Aorta (tissue), 5 donors: Measurements from ENCODE around the gene NF1. TPM values are rescaled to one million over a fixed set of nuclear protein-coding genes. Genes with fewer than 3 reads are reported as not detected.
"Not testable (repeated sequence)": the region's sequence is repeated elsewhere in the genome, so short reads cannot be mapped to it uniquely, and the experiment has no call there.

ENCODE experiments used
- ATAC-seq: fragments of 200-7000 bp; cut with Tn5 transposase; one replicate; pipeline ENCODE4 v1.9.1; 2022; ENCODE audit warnings: moderate library complexity; ENCODE audit not compliant: low FRiP score
- DNase-seq, 2 donors: peaks; one replicate each; pipeline ENCODE4 v3.0.0-alpha.2; 2020
- H3K27ac ChIP-seq, 2 donors: one replicate each; pipeline ENCODE4 v1.5.1; 2013; ENCODE audit warnings: low read length in 2 of 2, mild to moderate bottlenecking in 2 of 2, moderate library complexity in 2 of 2, control low read depth in 1 of 2, inconsistent platforms in 1 of 2, low read depth in 1 of 2
- H3K27me3 ChIP-seq, 2 donors: one replicate each; pipeline ENCODE4 v1.6.1; 2013; ENCODE audit warnings: control low read depth in 1 of 2, low read length in 1 of 2, mild to moderate bottlenecking in 1 of 2, moderate library complexity in 1 of 2; ENCODE audit not compliant: insufficient read depth in 2 of 2, control insufficient read depth in 1 of 2
- H3K36me3 ChIP-seq, 2 donors: one replicate each; pipeline ENCODE4 v1.6.1; 2013; ENCODE audit warnings: control low read depth in 1 of 2, low read length in 1 of 2, mild to moderate bottlenecking in 1 of 2; ENCODE audit not compliant: insufficient read depth in 2 of 2, control insufficient read depth in 1 of 2
- H3K4me1 ChIP-seq, 2 donors: one replicate each; pipeline ENCODE4 v1.6.1; 2013; ENCODE audit warnings: low read length in 2 of 2, control low read depth in 1 of 2, mild to moderate bottlenecking in 1 of 2, moderate library complexity in 1 of 2; ENCODE audit not compliant: insufficient read depth in 2 of 2, control insufficient read depth in 1 of 2
- H3K4me3 ChIP-seq, 2 donors: one replicate each; pipeline ENCODE4 v1.5.1; 2013; ENCODE audit warnings: low read length in 2 of 2, control low read depth in 1 of 2, mild to moderate bottlenecking in 1 of 2
- H3K9me3 ChIP-seq: one replicate; pipeline ENCODE4 v1.6.1; 2013; ENCODE audit warnings: mild to moderate bottlenecking, low read length; ENCODE audit not compliant: control insufficient read depth
- WGBS, 2 donors: extraction: QIAGEN DNeasy Blood & Tissue Kit; methylation state at CpG; one replicate each; pipeline ENCODE4 v1.1.7; 2013; 5-methylcytosine and 5-hydroxymethylcytosine counted together
- intact Hi-C, 2 donors: fragments of 100-400 bp; cut with DNase I; formaldehyde crosslinking; loops; one replicate each; pipeline versions ENCODE4 v1.14.2 to v1.15.0; 2022
- polyA plus RNA-seq, 2 donors: library from polyadenylated mRNA; stranded (reverse); fragments of 200-250 nt; gene quantifications; one replicate each; pipeline ENCODE4 v1.2.3, GENCODE V29; 2013
- total RNA-seq, 2 donors: library from RNA; stranded (reverse); fragmentation: NEBNext Ultra II Directional; extraction: Animal tissue kit (Norgen Biotek cat#: 25700); gene quantifications; one replicate each; pipeline ENCODE4 v1.2.1, GENCODE V29; 2021
- donor health status: healthy with polysubstance abuse.
- donor health status: Bipolar disorder and iron deficiency.
- donor health status: DM: no; HTN: no; CAD: no.
- donor health status: DM: no; HTN: no; CAD: no.
- donor health status: DM: yes; HTN: yes; CAD: no.

Gene NF1
- total and polyA plus RNA-seq, 4 donors = 4.1 to 93.9 (median 45.0) TPM

- Histone ChIP-seq H3K36me3 (no peaks in the 10 kb centered on the region), H3K4me1 (no peaks in the 10 kb centered on the region), H3K9me3 (no peaks in the 10 kb centered on the region), H3K27ac (no peak overlapping the region), H3K4me3 (no peak overlapping the region), H3K27me3 (no peaks in the 10 kb centered on the region)
- ATAC-seq (no peak), DNase-seq (no peak)
- intact Hi-C loops = no loop called here
- WGBS, 2 donors = 64 to 65% methylated on average over 4 of the region's 4 CpGs
Measured at GRCh38 chr17:31073411-31073810, 21.4 kb upstream of the NF1 start.

DNA sequence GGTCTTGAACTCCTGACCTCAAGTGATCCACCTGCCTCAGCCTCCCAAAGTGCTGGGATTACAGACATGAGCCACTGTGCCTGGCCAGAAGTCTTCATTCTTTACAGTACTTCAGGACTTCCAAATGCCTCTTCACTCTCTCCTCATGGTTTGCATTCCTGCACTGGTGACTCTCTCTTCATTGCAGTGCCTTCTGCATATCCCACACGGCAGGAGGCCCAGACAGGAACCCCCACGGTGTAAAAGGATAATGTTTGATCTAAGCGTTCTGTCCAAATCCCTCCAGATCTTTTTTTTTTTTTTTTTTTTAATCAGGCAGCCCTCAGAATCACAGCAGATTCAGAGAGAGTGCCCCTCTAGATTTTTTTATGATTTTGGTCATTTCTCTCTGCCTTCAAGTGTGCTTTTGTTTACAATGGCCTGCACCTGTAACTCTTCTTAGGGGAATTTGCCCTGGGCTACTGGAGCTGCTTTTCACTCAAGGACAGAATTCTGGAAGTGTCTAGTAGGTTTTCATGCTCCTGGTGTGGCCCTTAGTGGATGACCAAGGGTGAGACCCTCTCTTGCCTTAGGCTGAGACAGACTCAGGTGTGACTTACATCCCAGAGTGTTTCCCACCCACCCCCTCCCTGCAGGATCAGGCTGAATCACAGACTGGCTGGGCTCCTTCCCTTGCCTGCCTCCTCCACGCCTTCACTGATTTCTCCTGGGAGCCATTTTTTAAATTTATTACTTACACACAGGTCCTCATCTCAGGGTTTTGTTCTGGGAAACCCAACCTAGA is 19.8 kb upstream of the NF1 start:
- DNase-seq = no peak
- Histone ChIP-seq H3K27ac (no peak overlapping the region), H3K9me3 (no peaks in the 10 kb centered on the region), H3K4me3 (no peak overlapping the region), H3K36me3 (no peaks in the 10 kb centered on the region), H3K4me1 (no peaks in the 10 kb centered on the region), H3K27me3 (no peaks in the 10 kb centered on the region)
- intact Hi-C loops = no loop called here
- WGBS, 2 donors = 42 to 54% methylated on average over 4 of the region's 4 CpGs
- no peak for ATAC-seq

GRCh38 chr17:31078290-31078689 is 16.5 kb upstream of the NF1 start:
- ATAC-seq = no peak
- no peak overlapping the region for H3K4me3 ChIP-seq
- H3K36me3 ChIP-seq = no peaks in the 10 kb centered on the region
- H3K4me1 ChIP-seq = no peaks in the 10 kb centered on the region
- no peaks in the 10 kb centered on the region for H3K9me3 ChIP-seq
- H3K27ac ChIP-seq = no peak overlapping the region
- 61 to 73% methylated on average over 4 of the region's 4 CpGs for WGBS, 2 donors
- no peaks in the 10 kb centered on the region for H3K27me3 ChIP-seq
- intact Hi-C loops = no loop called here
- no peak for DNase-seq

GRCh38 chr17:31079731-31080130 is 15.0 kb upstream of the NF1 start:
- Histone ChIP-seq H3K27ac (no peak overlapping the region), H3K9me3 (no peaks in the 10 kb centered on the region), H3K4me3 (no peak overlapping the region), H3K36me3 (no peaks in the 10 kb centered on the region), H3K4me1 (no peaks in the 10 kb centered on the region), H3K27me3 (no peaks in the 10 kb centered on the region)
- intact Hi-C loops = no loop called here
- 56% methylated on average over 1 of the region's 1 CpG for WGBS, 2 donors
- no peak for ATAC-seq
- DNase-seq = no peak

DNA sequence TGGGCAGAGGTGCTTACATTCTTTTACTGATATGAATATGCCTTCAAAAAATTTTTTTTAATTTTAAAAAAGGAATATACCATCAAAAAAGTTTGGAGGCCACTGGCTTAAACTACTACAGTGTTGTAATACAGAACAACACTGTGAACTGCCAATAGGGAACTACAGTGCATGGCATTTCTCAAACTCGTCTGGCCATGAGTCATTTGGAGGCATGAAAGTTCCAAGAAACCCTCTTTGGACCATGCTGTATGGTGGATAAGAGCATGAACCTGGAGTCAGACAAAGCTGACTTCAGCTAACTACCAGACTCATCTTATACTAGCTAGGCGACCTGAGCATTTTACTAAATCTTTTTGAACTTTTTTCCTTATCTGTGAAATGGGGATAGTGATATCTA is 9.2 kb upstream of the NF1 start:
- H3K4me3 ChIP-seq = no peak overlapping the region
- no peaks in the 10 kb centered on the region for H3K9me3 ChIP-seq
- H3K36me3 ChIP-seq = no peaks in the 10 kb centered on the region
- intact Hi-C loops = no loop called here
- H3K4me1 ChIP-seq = peaks cover 0 to 1% of the 10 kb centered on the region in 2 donors
- DNase-seq (no peak), ATAC-seq (no peak)
- WGBS, 2 donors = 44 to 45% methylated on average over 2 of the region's 2 CpGs
- no peak overlapping the region for H3K27ac ChIP-seq
- no peaks in the 10 kb centered on the region for H3K27me3 ChIP-seq

DNA sequence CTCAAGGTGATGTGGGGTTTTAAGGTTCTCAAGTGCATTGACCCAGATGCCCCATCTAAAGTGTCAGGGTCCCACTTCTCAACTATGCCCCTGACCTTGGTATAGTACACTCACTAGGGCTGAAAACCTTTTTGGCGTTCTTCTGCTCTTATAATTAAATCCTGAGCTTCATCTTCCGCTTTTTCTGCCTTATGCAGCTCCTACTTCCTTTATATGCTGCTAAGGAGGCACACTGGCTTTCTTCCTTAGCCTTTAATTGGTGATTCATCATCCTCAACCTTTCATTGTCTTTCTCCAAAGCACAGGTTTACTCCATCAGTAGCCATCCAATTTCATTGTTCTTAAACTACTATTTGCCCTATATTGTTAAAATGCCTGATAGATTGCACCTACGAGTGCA is 5.3 kb upstream of the NF1 start:
- Histone ChIP-seq H3K4me3 (no peak overlapping the region), H3K27ac (no peak overlapping the region), H3K4me1 (peaks cover 0 to 1% of the 10 kb centered on the region in 2 donors), H3K9me3 (no peaks in the 10 kb centered on the region), H3K27me3 (no peaks in the 10 kb centered on the region), H3K36me3 (no peaks in the 10 kb centered on the region)
- no peak for DNase-seq
- 94 to 96% methylated on average over 3 of the region's 3 CpGs for WGBS, 2 donors
- intact Hi-C loops = no loop called here
- ATAC-seq = no peak

DNA sequence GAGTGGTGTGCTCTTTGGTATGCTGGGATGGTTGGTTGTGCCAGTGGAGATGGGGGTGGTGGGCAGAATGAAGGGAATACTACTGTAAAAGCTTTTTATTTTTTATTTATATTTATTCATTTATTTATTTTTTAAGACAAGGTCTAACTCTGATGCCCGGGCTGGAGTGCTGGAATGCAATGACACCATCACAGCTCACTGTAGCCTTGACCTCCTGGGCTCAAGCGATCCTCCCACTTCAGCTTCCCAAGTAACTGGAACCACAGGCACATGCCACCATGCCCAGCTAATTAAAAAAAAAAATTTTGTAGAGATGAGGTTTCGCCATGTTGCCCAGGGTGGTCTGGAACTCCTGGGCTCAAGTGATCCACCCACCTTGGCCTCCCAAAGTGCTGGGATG is 4.1 kb upstream of the NF1 start:
- H3K4me3 ChIP-seq, H3K36me3 ChIP-seq, H3K4me1 ChIP-seq, DNase-seq, H3K9me3 ChIP-seq, H3K27me3 ChIP-seq, H3K27ac ChIP-seq, ATAC-seq: not testable (repeated sequence)
- 93 to 98% methylated on average over 3 of the region's 3 CpGs for WGBS, 2 donors
- intact Hi-C loops = loop anchor here (10.0 kb wide), 2 partner anchors 124 to 186 kb away; partner anchors contain the start of gene TEFM (in 1 of the 2)

GRCh38 chr17:31092475-31093064 is 2.2 kb upstream of the NF1 start:
- no peak for ATAC-seq
- no peak overlapping the region for H3K27ac ChIP-seq
- DNase-seq = no peak
- no peaks in the 10 kb centered on the region for H3K9me3 ChIP-seq
- intact Hi-C loops = loop anchor here (10.0 kb wide), 2 partner anchors 122 to 188 kb away; partner anchors contain the start of gene TEFM (in 1 of the 2)
- H3K27me3 ChIP-seq = no peaks in the 10 kb centered on the region
- H3K36me3 ChIP-seq = no peaks in the 10 kb centered on the region
- H3K4me1 ChIP-seq = peaks cover 0 to 5% of the 10 kb centered on the region in 2 donors
- H3K4me3 ChIP-seq = no peak overlapping the region
- 86 to 98% methylated on average over 1 of the region's 1 CpG for WGBS, 2 donors
